Gastroesophageal sphincter (tissue), 4 donors: Measurements from ENCODE around the gene ATP11A. TPM values are rescaled to one million over a fixed set of nuclear protein-coding genes. Genes with fewer than 3 reads are reported as not detected.

Source experiments
- ATAC-seq: fragments of 150-250 bp; one replicate; pipeline ENCODE4 v1.9.1; 2016; ENCODE audit warnings: mild to moderate bottlenecking, moderate library complexity
- H3K27ac ChIP-seq, 4 donors: fragments of 200-600 bp; sonication (generic) in 3 of 4; 1 replicate in 3 of 4; 2 replicates in 1 of 4; pipeline ENCODE4 v1.5.1; 2016 to 2019
- H3K27me3 ChIP-seq: fragments of 200-600 bp; sonication (generic); one replicate; pipeline ENCODE4 v1.5.1; 2019
- H3K36me3 ChIP-seq, 2 donors: fragments of 200-600 bp; sonication (generic); one replicate each; pipeline ENCODE4 v1.5.1; 2019; ENCODE audit warnings: control low read depth in 1 of 2
- H3K4me1 ChIP-seq, 3 donors: fragments of 200-600 bp; sonication (generic); 1 replicate in 2 of 3; 2 replicates in 1 of 3; pipeline ENCODE4 v1.5.1; 2016 to 2019; ENCODE audit warnings: control low read depth in 2 of 3
- H3K4me3 ChIP-seq, 2 donors: fragments of 200-600 bp; sonication (generic); one replicate each; pipeline ENCODE4 v1.5.1; 2019; ENCODE audit warnings: mild to moderate bottlenecking in 1 of 2, moderate library complexity in 1 of 2
- H3K9me3 ChIP-seq, 3 donors: fragments of 200-600 bp; sonication (generic); one replicate each; pipeline ENCODE4 v1.5.1; 2017 to 2019; ENCODE audit warnings: control low read depth in 2 of 3
- CTCF ChIP-seq, 4 experiments: fragments of 200-600 bp in 2 of 4; fragments of 450-650 bp in 2 of 4; sonication (generic) in 1 of 4; IDR thresholded peaks; one replicate each; pipeline ENCODE4 v1.5.1; 2017 to 2019; ENCODE audit warnings: antibody characterized with exemption in 4 of 4, mild to moderate bottlenecking in 2 of 4, moderate library complexity in 2 of 4
- EP300 ChIP-seq: sonication (generic); formaldehyde crosslinking; IDR thresholded peaks from one replicate; pipeline ENCODE4 v1.6.1; 2017; ENCODE audit warnings: antibody characterized with exemption, mild to moderate bottlenecking
- POLR2A ChIP-seq, 2 donors: fragments of 450-650 bp; IDR thresholded peaks; one replicate each; pipeline ENCODE4 v1.6.1; 2017; ENCODE audit warnings: antibody characterized with exemption in 2 of 2, mild to moderate bottlenecking in 2 of 2, moderate library complexity in 1 of 2
- POLR2AphosphoS5 ChIP-seq: sonication (generic); formaldehyde crosslinking; IDR thresholded peaks from one replicate; pipeline ENCODE4 v1.6.1; 2017; ENCODE audit warnings: antibody characterized with exemption
- WGBS, 2 donors: methylation state at CpG; one replicate each; pipeline ENCODE4 v1.1.5; 2018; ENCODE audit warnings: low coverage in 1 of 2; 5-methylcytosine and 5-hydroxymethylcytosine counted together
- total RNA-seq, 4 donors: library from RNA; depleted of rRNA; stranded (reverse); fragments of >200 nt; gene quantifications; one replicate each; pipeline ENCODE4 v1.1.0, GENCODE V29; 2016

ATP11A gene
- total RNA-seq, 4 donors from 2014 or later: 12.9 to 21.7 (median 17.1) TPM

- no peak for ATAC-seq
- no peaks in the 10 kb centered on the region for H3K36me3 ChIP-seq
- H3K27ac ChIP-seq: no peak overlapping the region
- peaks cover 0 to 5% (median 0%) of the 10 kb centered on the region in 3 donors for H3K9me3 ChIP-seq
- H3K4me3 ChIP-seq: no peak overlapping the region
- peaks cover 71% of the 10 kb centered on the region for H3K27me3 ChIP-seq
- WGBS, 2 donors: 83 to 88% methylated on average over 7 to 12 of the region's 13 CpGs
- TF ChIP-seq CTCF (IDR thresholded peaks at IDR 0.05) (no peak), POLR2A (IDR thresholded peaks at IDR 0.05) (no peak), EP300 (no peak), POLR2AphosphoS5 (no peak)
- no peaks in the 10 kb centered on the region for H3K4me1 ChIP-seq
Observed at GRCh38 chr13:112918746-112919145, 228.9 kb downstream of the ATP11A start.

- H3K27ac ChIP-seq: no peak overlapping the region
- peaks cover 0 to 4% (median 0%) of the 10 kb centered on the region in 3 donors for H3K4me1 ChIP-seq
- ATAC-seq: no peak
- TF ChIP-seq POLR2AphosphoS5 (no peak), EP300 (no peak), CTCF (IDR thresholded peaks at IDR 0.05) (no peak), POLR2A (IDR thresholded peaks at IDR 0.05) (no peak)
- peaks cover 61% of the 10 kb centered on the region for H3K27me3 ChIP-seq
- WGBS, 2 donors: 53 to 78% methylated on average over 4 to 11 of the region's 12 CpGs
- H3K9me3 ChIP-seq: peaks cover 0 to 5% (median 0%) of the 10 kb centered on the region in 3 donors
- H3K4me3 ChIP-seq: no peak overlapping the region
- no peaks in the 10 kb centered on the region for H3K36me3 ChIP-seq
Observed at GRCh38 chr13:112923962-112924361, 234.1 kb downstream of the ATP11A start.

DNA sequence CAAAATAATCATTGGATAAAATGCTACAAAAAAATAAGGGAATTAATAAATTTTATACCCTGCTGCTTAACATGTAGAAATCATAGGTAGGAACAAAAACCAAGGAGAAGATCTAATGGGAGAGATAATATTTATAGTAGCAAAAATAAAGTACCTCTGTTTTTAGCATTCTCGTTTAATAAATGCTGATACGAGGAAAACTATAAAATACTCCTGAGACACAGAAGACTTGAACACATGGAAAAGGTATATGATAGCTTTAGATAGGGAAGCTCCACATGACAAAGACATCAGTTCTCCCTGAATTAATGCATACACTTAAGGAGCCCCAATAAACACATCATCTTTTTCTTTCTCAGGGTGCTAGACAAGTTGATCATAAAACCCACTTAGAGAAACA, 234.5 kb downstream of the ATP11A start:
- Histone ChIP-seq H3K27ac (no peak overlapping the region), H3K27me3 (peaks cover 64% of the 10 kb centered on the region), H3K9me3 (peaks cover 0 to 5% (median 0%) of the 10 kb centered on the region in 3 donors), H3K36me3 (no peaks in the 10 kb centered on the region), H3K4me1 (peaks cover 0 to 9% (median 0%) of the 10 kb centered on the region in 3 donors), H3K4me3 (no peak overlapping the region)
- 68 to 75% methylated on average over 2 of the region's 2 CpGs for WGBS, 2 donors
- TF ChIP-seq POLR2AphosphoS5 (no peak), CTCF (IDR thresholded peaks at IDR 0.05) (no peak), POLR2A (IDR thresholded peaks at IDR 0.05) (no peak), EP300 (no peak)
- no peak for ATAC-seq

- ATAC-seq: no peak
- no peak for TF ChIP-seq EP300
- no peak for TF ChIP-seq POLR2A (IDR thresholded peaks at IDR 0.05)
- no peak for TF ChIP-seq CTCF (IDR thresholded peaks at IDR 0.05)
- no peak for TF ChIP-seq POLR2AphosphoS5
- H3K9me3 ChIP-seq: peaks cover 0 to 5% (median 0%) of the 10 kb centered on the region in 3 donors
- peaks cover 0 to 16% (median 0%) of the 10 kb centered on the region in 3 donors for H3K4me1 ChIP-seq
- H3K27ac ChIP-seq: no peak overlapping the region
- 91 to 92% methylated on average over 6 to 12 of the region's 15 CpGs for WGBS, 2 donors
- H3K4me3 ChIP-seq: no peak overlapping the region
- H3K36me3 ChIP-seq: no peaks in the 10 kb centered on the region
- peaks cover 65% of the 10 kb centered on the region for H3K27me3 ChIP-seq
Observed at GRCh38 chr13:112926003-112926402, 236.2 kb downstream of the ATP11A start.

GRCh38 chr13:112926993-112927392, 237.2 kb downstream of the ATP11A start:
- Histone ChIP-seq H3K27ac (no peak overlapping the region), H3K4me3 (no peak overlapping the region), H3K9me3 (peaks cover 0 to 5% (median 0%) of the 10 kb centered on the region in 3 donors), H3K27me3 (peaks cover 75% of the 10 kb centered on the region), H3K4me1 (peaks cover 0 to 23% (median 0%) of the 10 kb centered on the region in 3 donors), H3K36me3 (no peaks in the 10 kb centered on the region)
- TF ChIP-seq EP300 (no peak), CTCF (IDR thresholded peaks at IDR 0.05) (no peak)
- ATAC-seq: no peak
- WGBS, 2 donors: 62 to 76% methylated on average over 5 of the region's 5 CpGs
